Keratinocyte (primary cell): Measurements from ENCODE around the gene C2. TPM values are rescaled to one million over a fixed set of nuclear protein-coding genes. Genes with fewer than 3 reads are reported as not detected.

ENCODE experiments used
- DNase-seq: peaks from one replicate; pipeline ENCODE4 v3.0.0-alpha.2; 2011; ENCODE audit warnings: low read depth, missing footprints, low spot score
- FAIRE-seq: peaks from 2 replicates; lab custom pipeline; 2011; peaks lifted over from hg19 to GRCh38; lab: Jason Lieb, UNC
- H2AFZ ChIP-seq: 2 replicates; pipeline ENCODE4 v1.6.0; 2012; ENCODE audit warnings: low read length, control low read depth, inconsistent platforms; ENCODE audit not compliant: control insufficient read depth
- H3K27ac ChIP-seq: 2 replicates; pipeline ENCODE4 v1.5.1; 2011; ENCODE audit warnings: low read length; ENCODE audit not compliant: control insufficient read depth, insufficient read depth
- H3K27me3 ChIP-seq: 3 replicates; pipeline ENCODE4 v1.6.0; 2011; ENCODE audit warnings: low read length; ENCODE audit not compliant: control insufficient read depth, insufficient read depth; ENCODE audit errors: extremely low read depth
- H3K36me3 ChIP-seq, 2 experiments: 2 replicates in 1 of 2; 3 replicates in 1 of 2; pipeline ENCODE4 v1.5.1; 2011; ENCODE audit warnings: low read length in 2 of 2, mild to moderate bottlenecking in 1 of 2; ENCODE audit not compliant: control insufficient read depth in 2 of 2, insufficient read depth in 2 of 2; ENCODE audit errors: extremely low read depth in 1 of 2
- H3K4me1 ChIP-seq: 3 replicates; pipeline ENCODE4 v1.5.1; 2011; ENCODE audit warnings: low read length; ENCODE audit not compliant: control insufficient read depth, insufficient read depth; ENCODE audit errors: extremely low read depth
- H3K4me2 ChIP-seq: 3 replicates; pipeline ENCODE4 v1.6.0; 2011; ENCODE audit warnings: low read depth, low read length; ENCODE audit not compliant: control insufficient read depth, insufficient read depth; ENCODE audit errors: extremely low read depth
- H3K4me3 ChIP-seq, 3 experiments: fragments of 200-600 bp in 1 of 3; sonication (generic) in 1 of 3; 2 replicates in 2 of 3; 3 replicates in 1 of 3; pipeline ENCODE4 v1.5.1; 2011 to 2016; ENCODE audit warnings: low read length in 3 of 3, mild to moderate bottlenecking in 3 of 3, control low read depth in 2 of 3, inconsistent platforms in 1 of 3, low read depth in 1 of 3, mixed read lengths in 1 of 3, mixed run types in 1 of 3, moderate library complexity in 1 of 3; ENCODE audit not compliant: control insufficient read depth in 2 of 3, insufficient read depth in 2 of 3; ENCODE audit errors: extremely low read depth in 1 of 3
- H3K79me2 ChIP-seq: 2 replicates; pipeline ENCODE4 v1.6.0; 2012; ENCODE audit warnings: low read length; ENCODE audit not compliant: control insufficient read depth, insufficient read depth
- H3K9ac ChIP-seq: 3 replicates; pipeline ENCODE4 v1.6.0; 2011; ENCODE audit warnings: low read length; ENCODE audit not compliant: control insufficient read depth, insufficient read depth; ENCODE audit errors: extremely low read depth
- H3K9me1 ChIP-seq: 3 replicates; pipeline ENCODE4 v1.6.0; 2011; ENCODE audit warnings: low read length; ENCODE audit not compliant: control insufficient read depth, insufficient read depth; ENCODE audit errors: extremely low read depth
- H3K9me3 ChIP-seq: 2 replicates; pipeline ENCODE4 v1.5.1; 2012; ENCODE audit warnings: low read depth, low read length; ENCODE audit not compliant: control insufficient read depth
- H4K20me1 ChIP-seq: 3 replicates; pipeline ENCODE4 v1.6.0; 2011; ENCODE audit warnings: low read length; ENCODE audit not compliant: control insufficient read depth, insufficient read depth; ENCODE audit errors: extremely low read depth
- CTCF ChIP-seq, 3 experiments: IDR thresholded peaks in 1 of 3; conservative IDR thresholded peaks in 1 of 3; optimal IDR thresholded peaks in 1 of 3; 2 replicates in 2 of 3; 3 replicates in 1 of 3; pipeline versions ENCODE3 to v1.5.1; 2011; ENCODE audit warnings: low read length in 3 of 3, mild to moderate bottlenecking in 3 of 3, moderate library complexity in 2 of 3, control low read depth in 1 of 3, inconsistent platforms in 1 of 3; ENCODE audit not compliant: insufficient read depth in 2 of 3; ENCODE audit errors: extremely low read depth in 1 of 3
- EZH2 ChIP-seq: IDR thresholded peaks from one replicate; pipeline ENCODE4 v1.6.1; 2012; ENCODE audit warnings: inconsistent platforms, mild to moderate bottlenecking, low read length, moderate library complexity
- dilution Hi-C: fragments of 300-500 bp; cut with MboI; formaldehyde crosslinking; loops from one replicate; pipeline ENCODE4 v1.7.0; 2020; ENCODE audit warnings: low sequenced_read_pairs; ENCODE audit not compliant: extremely low pct_ligation_motif_present
- polyA plus RNA-seq, 5 experiments: library from polyadenylated mRNA; depleted of rRNA in 3 of 5; stranded (reverse) in 3 of 5; stranded (forward) in 1 of 5; unstranded in 1 of 5; fragments of >200 nt; gene quantifications; 1 replicate in 1 of 5; 2 replicates in 3 of 5; 3 replicates in 1 of 5; pipeline versions ENCODE4 v1.2.1 to v1.2.3, GENCODE V29; 2011 to 2012; ENCODE audit warnings: missing spikeins in 2 of 5, low read depth in 1 of 5, low replicate concordance in 1 of 5

The C2 gene
- polyA plus RNA-seq, 1 donor (not counting 4 experiments of a cell fraction or from before 2014, with no cell fraction given), result not detected

- H3K4me3 ChIP-seq, result no peak overlapping the region
- DNase-seq (no peak), FAIRE-seq (no peak)
- TF ChIP-seq CTCF (optimal IDR thresholded peaks at IDR 0.05 in 1 of 3, IDR thresholded peaks at IDR 0.05 in 1 of 3, conservative IDR thresholded peaks at IDR 0.05 in 1 of 3; ENCODE audit: extremely low read depth in 1 of 3, insufficient read depth in 2 of 3, low read length in 3 of 3), result no peak
- TF ChIP-seq EZH2, result no peak
- no peaks in the 10 kb centered on the region for H3K79me2 ChIP-seq
- H3K9ac ChIP-seq, result no peak overlapping the region
- H3K4me1 ChIP-seq, result peaks cover 18% of the 10 kb centered on the region
- H4K20me1 ChIP-seq, result no peaks in the 10 kb centered on the region
- no peaks in the 10 kb centered on the region for H3K27me3 ChIP-seq
- H2AFZ ChIP-seq, result no peak overlapping the region
- H3K36me3 ChIP-seq, result peaks cover 22 to 35% of the 10 kb centered on the region in 2 experiments
- H3K9me3 ChIP-seq, result no peaks in the 10 kb centered on the region
- H3K4me2 ChIP-seq, result no peak overlapping the region
- dilution Hi-C loops, result no loop called here
- H3K9me1 ChIP-seq, result no peaks in the 10 kb centered on the region
- no peak overlapping the region for H3K27ac ChIP-seq
Measured at GRCh38 chr6:31949926-31950548, 22.5 kb downstream of the C2 start.

GRCh38 chr6:31952140-31952805 is 24.8 kb downstream of the C2 start:
- peak; percentile 13 for FAIRE-seq
- Histone ChIP-seq H3K9me3 (no peaks in the 10 kb centered on the region), H3K27me3 (no peaks in the 10 kb centered on the region), H3K9me1 (no peaks in the 10 kb centered on the region), H3K4me3 (no peak overlapping the region), H3K9ac (no peak overlapping the region), H3K4me1 (peaks cover 5% of the 10 kb centered on the region), H3K27ac (no peak overlapping the region), H3K79me2 (peaks cover 3% of the 10 kb centered on the region), H3K4me2 (no peak overlapping the region), H3K36me3 (peaks cover 29 to 47% of the 10 kb centered on the region in 2 experiments), H2AFZ (no peak overlapping the region), H4K20me1 (no peaks in the 10 kb centered on the region)
- TF ChIP-seq EZH2 (no peak), CTCF (optimal IDR thresholded peaks at IDR 0.05 in 1 of 3, IDR thresholded peaks at IDR 0.05 in 1 of 3, conservative IDR thresholded peaks at IDR 0.05 in 1 of 3; ENCODE audit: extremely low read depth in 1 of 3, insufficient read depth in 2 of 3, low read length in 3 of 3) (peak in 2 of 3 experiments; percentile 75 to 76)
- dilution Hi-C loops, result no loop called here
- DNase-seq, result no peak
